ENCODE results near the gene TMTC2. TPM values are rescaled to one million over a fixed set of nuclear protein-coding genes. Genes with fewer than 3 reads are reported as not detected.
A peak's percentile ranks its signal among the peaks of the same experiment; 100 is the strongest.

TMTC2 gene
- total RNA-seq (2022) (1.7 and 2.0 TPM in 2 replicates), Bru-seq, nascent RNA (percentile 37 among the genes with signal in this experiment), BruChase-seq, experiment 1, labeled RNA remaining after a 6-hour chase (percentile 29 among the genes with signal in this experiment), BruChase-seq, experiment 2, labeled RNA remaining after a 2-hour chase (percentile 33 among the genes with signal in this experiment)
- long read RNA-seq, partial matches to known transcripts, result 0 of 1 reads
- long read RNA-seq, other reads (novel, unspliced or antisense), result 1 of 1 reads

GRCh38 chr12:82686168-82687020 is at the start of gene TMTC2:
TSS of gene TMTC2 (plus strand) at chr12:82686906.
- Mint-ChIP-seq H3K27ac (ENCODE audit: low read depth, unreplicated experiment) (peak within 1 kb of the TSS; percentile 61), H3K27me3 (ENCODE audit: insufficient read depth, unreplicated experiment) (no peaks in the 10 kb centered on the region), H3K9me3 (ENCODE audit: unreplicated experiment) (no peaks in the 10 kb centered on the region), H3K4me1 (ENCODE audit: insufficient read depth, unreplicated experiment) (peaks cover 16% of the 10 kb centered on the region), H3K4me3 (ENCODE audit: unreplicated experiment) (peak within 1 kb of the TSS; percentile 85), H3K36me3 (ENCODE audit: insufficient read depth, unreplicated experiment) (no peaks in the 10 kb centered on the region)
- peak; percentile 92 for DNase-seq (ENCODE audit: unreplicated experiment)
- ChIA-PET CTCF (interaction anchor here (0.5 to 4.4 kb wide), 80 partner anchors 10 to 1933 kb away, joined by 3 to 58 read pairs (median 4); partner anchors contain the start of genes CCDC59 and METTL25), POLR2A (interaction anchor here (0.7 to 2.6 kb wide), 15 partner anchors 9 to 1738 kb away, joined by 3 to 9 read pairs (median 3); no protein-coding TSS in a partner anchor)
- BruUV-seq (replicated peaks), result no TSS peak
- intact Hi-C loops (cut with micrococcal nuclease), result loop anchor here (2.0 to 10.0 kb wide), 5 partner anchors 160 to 1710 kb away; no protein-coding TSS in a partner anchor
- TF ChIP-seq CTCF (IDR thresholded peaks at IDR 0.05; ENCODE audit: unreplicated experiment), result no peak

GRCh38 chr12:82638324-82638723 is 48.4 kb upstream of the TMTC2 start:
- H3K27me3 Mint-ChIP-seq (ENCODE audit: insufficient read depth, unreplicated experiment), result no peaks in the 10 kb centered on the region
- no peak overlapping the region for H3K4me3 Mint-ChIP-seq (ENCODE audit: unreplicated experiment)
- TF ChIP-seq CTCF (IDR thresholded peaks at IDR 0.05; ENCODE audit: unreplicated experiment), result no peak
- no peaks in the 10 kb centered on the region for H3K36me3 Mint-ChIP-seq (ENCODE audit: insufficient read depth, unreplicated experiment)
- DNase-seq (ENCODE audit: unreplicated experiment), result no peak
- H3K4me1 Mint-ChIP-seq (ENCODE audit: insufficient read depth, unreplicated experiment), result no peaks in the 10 kb centered on the region
- intact Hi-C loops (cut with micrococcal nuclease), result no loop called here
- no TSS peak for BruUV-seq (replicated peaks)
- no peak overlapping the region for H3K27ac Mint-ChIP-seq (ENCODE audit: low read depth, unreplicated experiment)
- POLR2A ChIA-PET, result no interaction called here
- H3K9me3 Mint-ChIP-seq (ENCODE audit: unreplicated experiment), result no peaks in the 10 kb centered on the region
- CTCF ChIA-PET, result interaction anchor here (0.6 kb wide), 1 partner anchor 23 kb away, joined by 3 read pairs; no protein-coding TSS in a partner anchor

- BruUV-seq (replicated peaks), result no TSS peak
Observed at GRCh38 chr12:82644896-82645295, 41.8 kb upstream of the TMTC2 start.

More at GRCh38 chr12:82644896-82645295, 41.8 kb upstream of the TMTC2 start:
- H3K9me3 Mint-ChIP-seq (ENCODE audit: unreplicated experiment), result no peaks in the 10 kb centered on the region
- POLR2A ChIA-PET, result interaction anchor here (0.6 kb wide), 1 partner anchor 57 kb away, joined by 4 read pairs; no protein-coding TSS in a partner anchor
- intact Hi-C loops (cut with micrococcal nuclease), result no loop called here
- no peaks in the 10 kb centered on the region for H3K36me3 Mint-ChIP-seq (ENCODE audit: insufficient read depth, unreplicated experiment)
- TF ChIP-seq CTCF (IDR thresholded peaks at IDR 0.05; ENCODE audit: unreplicated experiment), result no peak
- CTCF ChIA-PET, result interaction anchor here (0.5 to 2.7 kb wide), 4 partner anchors 30 to 1744 kb away, joined by 3 to 12 read pairs (median 4); no protein-coding TSS in a partner anchor
- no peaks in the 10 kb centered on the region for H3K27me3 Mint-ChIP-seq (ENCODE audit: insufficient read depth, unreplicated experiment)
- DNase-seq (ENCODE audit: unreplicated experiment), result no peak
- H3K4me1 Mint-ChIP-seq (ENCODE audit: insufficient read depth, unreplicated experiment), result peaks cover 6% of the 10 kb centered on the region
- H3K4me3 Mint-ChIP-seq (ENCODE audit: unreplicated experiment), result no peak overlapping the region
- H3K27ac Mint-ChIP-seq (ENCODE audit: low read depth, unreplicated experiment), result no peak overlapping the region
